OCI-LY1 (cell line): ENCODE data around the gene NFIB.

Source experiments
- H2AFZ ChIP-seq: fragments of 200-600 bp; sonication (generic), shearing (Covaris generic); 2 replicates; pipeline ENCODE4 v1.6.0; 2014; ENCODE audit warnings: antibody characterized with exemption, mild to moderate bottlenecking, low read length
- H3F3A ChIP-seq: fragments of 200-600 bp; sonication (generic), shearing (Covaris generic); 2 replicates; pipeline ENCODE4 v1.6.0; 2014; ENCODE audit warnings: mild to moderate bottlenecking, antibody characterized with exemption, low read length, moderate library complexity; ENCODE audit not compliant: insufficient read depth
- H3K27ac ChIP-seq: fragments of 200-600 bp; sonication (generic); 2 replicates; pipeline ENCODE4 v1.5.1; 2014; ENCODE audit warnings: low read length, mixed run types, mild to moderate bottlenecking, low read depth; ENCODE audit not compliant: poor library complexity, severe bottlenecking
- H3K27me3 ChIP-seq: fragments of 200-600 bp; sonication (generic); 2 replicates; pipeline ENCODE4 v1.6.0; 2014; ENCODE audit warnings: antibody characterized with exemption, mild to moderate bottlenecking, low read length, moderate library complexity; ENCODE audit not compliant: insufficient read depth
- H3K36me3 ChIP-seq: fragments of 200-600 bp; sonication (generic); 2 replicates; pipeline ENCODE4 v1.6.1; 2014; ENCODE audit warnings: mild to moderate bottlenecking, antibody characterized with exemption, low read length, moderate library complexity, mixed read lengths; ENCODE audit not compliant: insufficient read depth
- H3K4me1 ChIP-seq: fragments of 200-600 bp; sonication (generic); 2 replicates; pipeline ENCODE4 v1.5.1; 2014; ENCODE audit warnings: mild to moderate bottlenecking, low read length, moderate library complexity; ENCODE audit not compliant: insufficient read depth, severe bottlenecking
- H3K4me2 ChIP-seq: fragments of 200-600 bp; sonication (generic), shearing (Covaris generic); 2 replicates; pipeline ENCODE4 v1.6.1; 2014; ENCODE audit warnings: low read length
- H3K4me3 ChIP-seq: fragments of 200-600 bp; sonication (generic); 2 replicates; pipeline ENCODE4 v1.5.1; 2014; ENCODE audit warnings: low read length, low read depth, mild to moderate bottlenecking, mixed read lengths; ENCODE audit not compliant: poor library complexity, severe bottlenecking
- H3K79me2 ChIP-seq: fragments of 200-600 bp; shearing (Covaris generic); 2 replicates; pipeline ENCODE4 v1.6.1; 2016; ENCODE audit warnings: mixed run types, low read length, mixed read lengths; ENCODE audit not compliant: insufficient read depth
- H3K9ac ChIP-seq: fragments of 200-600 bp; sonication (generic), shearing (Covaris generic); 2 replicates; pipeline ENCODE4 v1.6.1; 2014; ENCODE audit warnings: mild to moderate bottlenecking, low read length, mixed read lengths
- H3K9me2 ChIP-seq: fragments of 200-600 bp; sonication (generic), shearing (Covaris generic); 2 replicates; pipeline ENCODE4 v1.6.1; 2014; ENCODE audit warnings: low read depth, mild to moderate bottlenecking, low read length, mixed read lengths
- H3K9me3 ChIP-seq: fragments of 200-600 bp; shearing (Covaris generic); 2 replicates; pipeline ENCODE4 v1.6.1; 2014; ENCODE audit warnings: low read length, mixed read lengths
- H4K20me1 ChIP-seq: fragments of 200-600 bp; sonication (generic), shearing (Covaris generic); 2 replicates; pipeline ENCODE4 v1.6.0; 2016; ENCODE audit warnings: mild to moderate bottlenecking, low read length; ENCODE audit not compliant: insufficient read depth
- EZH2 ChIP-seq: fragments of 200-600 bp; sonication (generic), shearing (Covaris generic); IDR thresholded peaks from 2 replicates; pipeline ENCODE4 v1.8.0; 2017; ENCODE audit warnings: borderline replicate concordance, mixed run types, mild to moderate bottlenecking, antibody characterized with exemption, low read length, moderate library complexity, mixed read lengths
- TF ChIP-seq, protein P1 (sequence below): fragments of 200-600 bp; sonication (generic), shearing (Covaris generic); IDR thresholded peaks from 2 replicates; pipeline ENCODE4 v1.5.1; 2017; ENCODE audit warnings: mild to moderate bottlenecking, antibody characterized with exemption, low read length, moderate library complexity, mixed read lengths

The NFIB gene

DNA sequence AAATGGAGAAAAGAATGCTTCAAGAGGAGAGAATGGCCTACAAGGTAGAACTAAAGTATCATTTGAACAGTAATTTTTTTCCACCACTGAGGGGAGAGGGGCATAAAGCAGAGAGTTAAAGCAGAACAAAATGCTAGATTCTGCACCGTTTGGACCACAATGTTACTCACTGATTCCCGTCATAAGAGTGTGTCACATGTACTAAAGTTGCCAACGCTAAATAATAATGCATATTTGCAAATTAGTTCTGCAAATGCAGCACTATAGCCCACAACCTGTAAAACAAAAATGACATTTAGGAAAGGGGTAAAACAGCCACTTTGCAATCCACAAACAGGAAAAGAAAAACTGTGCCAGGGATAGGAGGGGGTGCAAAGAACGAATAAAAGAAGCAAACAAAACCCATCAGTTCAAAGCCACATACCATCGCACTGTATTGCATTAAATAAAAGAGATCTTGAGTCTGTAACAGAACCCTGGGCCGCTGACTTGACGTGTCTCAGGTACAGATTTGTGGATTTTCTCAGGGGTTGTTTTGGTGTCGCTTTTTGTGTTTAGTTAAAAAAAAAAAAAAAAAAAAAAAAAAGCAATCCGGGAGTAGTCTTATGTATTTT, 7.7 kb upstream of the NFIB start:
- H2AFZ ChIP-seq, result no peak overlapping the region
- H3K9me3 ChIP-seq, result no peaks in the 10 kb centered on the region
- H3K4me3 ChIP-seq, result peak overlapping the region; percentile 80
- H3K9ac ChIP-seq, result peak overlapping the region; percentile 90
- no peaks in the 10 kb centered on the region for H3K36me3 ChIP-seq
- H3K4me2 ChIP-seq, result peak overlapping the region; percentile 85
- no peak for TF ChIP-seq EZH2
- TF ChIP-seq, protein P1, sequence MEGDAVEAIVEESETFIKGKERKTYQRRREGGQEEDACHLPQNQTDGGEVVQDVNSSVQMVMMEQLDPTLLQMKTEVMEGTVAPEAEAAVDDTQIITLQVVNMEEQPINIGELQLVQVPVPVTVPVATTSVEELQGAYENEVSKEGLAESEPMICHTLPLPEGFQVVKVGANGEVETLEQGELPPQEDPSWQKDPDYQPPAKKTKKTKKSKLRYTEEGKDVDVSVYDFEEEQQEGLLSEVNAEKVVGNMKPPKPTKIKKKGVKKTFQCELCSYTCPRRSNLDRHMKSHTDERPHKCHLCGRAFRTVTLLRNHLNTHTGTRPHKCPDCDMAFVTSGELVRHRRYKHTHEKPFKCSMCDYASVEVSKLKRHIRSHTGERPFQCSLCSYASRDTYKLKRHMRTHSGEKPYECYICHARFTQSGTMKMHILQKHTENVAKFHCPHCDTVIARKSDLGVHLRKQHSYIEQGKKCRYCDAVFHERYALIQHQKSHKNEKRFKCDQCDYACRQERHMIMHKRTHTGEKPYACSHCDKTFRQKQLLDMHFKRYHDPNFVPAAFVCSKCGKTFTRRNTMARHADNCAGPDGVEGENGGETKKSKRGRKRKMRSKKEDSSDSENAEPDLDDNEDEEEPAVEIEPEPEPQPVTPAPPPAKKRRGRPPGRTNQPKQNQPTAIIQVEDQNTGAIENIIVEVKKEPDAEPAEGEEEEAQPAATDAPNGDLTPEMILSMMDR, result no peak
- no peaks in the 10 kb centered on the region for H3K27me3 ChIP-seq
- H4K20me1 ChIP-seq, result no peaks in the 10 kb centered on the region
- no peaks in the 10 kb centered on the region for H3K79me2 ChIP-seq
- peak overlapping the region; percentile 88 for H3K27ac ChIP-seq
- H3K9me2 ChIP-seq, result no peaks in the 10 kb centered on the region
- H3K4me1 ChIP-seq, result peaks cover 87% of the 10 kb centered on the region
- no peaks in the 10 kb centered on the region for H3F3A ChIP-seq

DNA sequence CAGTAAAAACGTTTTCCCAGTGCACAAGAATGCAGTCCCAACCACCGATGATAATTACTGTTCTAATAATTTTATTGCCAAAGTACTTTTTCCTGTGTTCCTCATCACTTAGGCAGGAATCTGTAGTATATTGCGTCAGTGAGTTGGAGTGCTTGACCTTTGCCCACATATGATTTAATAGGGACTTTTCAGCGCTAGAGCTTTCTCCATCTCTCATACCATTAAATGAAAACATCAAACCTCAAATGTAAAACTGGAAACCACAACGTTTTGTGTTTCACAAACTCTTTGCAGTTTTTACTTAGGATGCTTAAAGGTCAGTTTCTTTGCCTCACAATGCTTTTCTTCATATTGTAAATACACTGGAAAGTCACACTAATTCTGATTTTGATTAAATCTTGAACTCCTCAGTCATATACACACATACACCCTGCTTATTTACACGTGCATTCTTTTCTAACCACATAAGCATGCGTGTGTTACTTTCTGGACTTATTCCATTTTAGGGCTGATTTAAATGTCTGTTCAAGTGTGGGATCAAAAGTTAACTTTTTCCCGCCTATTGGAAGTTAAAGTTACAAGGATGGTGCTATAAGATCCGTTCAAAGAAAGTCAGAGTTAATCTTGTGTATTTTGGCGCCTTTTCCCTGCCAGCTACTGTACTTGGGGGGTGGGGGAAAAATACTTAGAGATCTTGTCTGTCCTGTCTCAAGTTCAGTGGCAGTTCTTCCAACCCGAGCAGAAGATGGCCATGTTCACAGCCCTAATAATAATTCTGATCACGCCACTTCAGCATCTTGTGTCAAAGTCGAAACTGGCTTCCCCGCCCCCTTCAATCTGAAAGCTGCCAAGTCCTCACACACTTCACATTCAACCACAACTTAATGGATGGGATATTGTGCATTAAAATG, 6.6 kb upstream of the NFIB start:
- no peaks in the 10 kb centered on the region for H3K79me2 ChIP-seq
- H3K9ac ChIP-seq, result peak overlapping the region; percentile 90
- no peaks in the 10 kb centered on the region for H3F3A ChIP-seq
- no peaks in the 10 kb centered on the region for H3K9me2 ChIP-seq
- no peaks in the 10 kb centered on the region for H4K20me1 ChIP-seq
- peak overlapping the region; percentile 80 for H3K4me3 ChIP-seq
- no peaks in the 10 kb centered on the region for H3K36me3 ChIP-seq
- H3K27me3 ChIP-seq, result no peaks in the 10 kb centered on the region
- no peak for TF ChIP-seq EZH2
- TF ChIP-seq, protein P1, result no peak
- no peaks in the 10 kb centered on the region for H3K9me3 ChIP-seq
- peaks cover 88% of the 10 kb centered on the region for H3K4me1 ChIP-seq
- H3K4me2 ChIP-seq, result peak overlapping the region; percentile 85
- H2AFZ ChIP-seq, result no peak overlapping the region
- H3K27ac ChIP-seq, result peak overlapping the region; percentile 88

DNA sequence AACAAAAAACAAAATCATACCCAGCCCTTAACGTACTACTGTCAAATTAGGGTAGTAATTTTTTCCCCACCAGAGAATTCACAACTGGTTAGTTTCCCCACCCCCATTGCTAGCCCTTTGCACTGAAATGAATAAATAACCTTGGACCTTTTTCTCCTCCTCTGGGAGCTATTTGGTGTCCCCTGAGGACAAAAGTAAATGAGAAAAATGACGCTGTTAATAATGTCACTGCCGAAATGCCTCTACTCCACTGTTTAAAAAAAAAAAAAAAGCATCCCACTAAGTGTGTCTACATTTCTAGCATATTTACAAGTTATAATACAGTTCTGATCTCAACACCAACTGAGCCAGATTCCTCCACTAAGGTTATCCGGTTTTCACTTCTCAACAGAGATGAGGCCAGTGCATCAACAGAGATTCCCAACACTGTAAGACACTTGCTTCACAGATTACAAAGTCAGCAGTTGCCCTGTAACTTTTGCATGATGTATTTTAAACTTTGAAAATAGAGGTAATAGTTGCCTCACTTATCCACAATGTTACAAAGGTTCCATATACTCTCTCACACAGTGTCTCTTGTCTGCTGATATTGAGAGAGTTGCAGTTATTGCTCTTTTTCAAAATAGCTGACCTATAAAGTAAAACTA, 5.1 kb upstream of the NFIB start:
- Histone ChIP-seq H3K36me3 (no peaks in the 10 kb centered on the region), H3K4me1 (peaks cover 74% of the 10 kb centered on the region), H3F3A (no peaks in the 10 kb centered on the region), H3K9ac (peak overlapping the region; percentile 90), H3K4me3 (peak overlapping the region; percentile 80), H3K9me3 (no peaks in the 10 kb centered on the region), H4K20me1 (no peaks in the 10 kb centered on the region), H3K79me2 (no peaks in the 10 kb centered on the region), H3K4me2 (peak overlapping the region; percentile 85), H2AFZ (no peak overlapping the region), H3K27ac (peak overlapping the region; percentile 88), H3K27me3 (no peaks in the 10 kb centered on the region), H3K9me2 (no peaks in the 10 kb centered on the region)
- TF ChIP-seq, protein P1, result no peak
- TF ChIP-seq EZH2, result no peak
